ENCODE measurements around the gene SPEG.
"Not testable (repeated sequence)": the region's sequence is repeated elsewhere in the genome, so short reads cannot be mapped to it uniquely, and the experiment has no call there.

Gene SPEG

GRCh38 chr2:219404954-219405353 lies 29.7 kb upstream of the SPEG start:
- no peak for DNase-seq (ENCODE audit: low read depth in 2 of 2)

- no peak for DNase-seq (ENCODE audit: low read depth in 2 of 2)
Measured at GRCh38 chr2:219405451-219405850, 29.2 kb upstream of the SPEG start.

- no peak for DNase-seq (ENCODE audit: low read depth in 2 of 2)
Measured at GRCh38 chr2:219405958-219406860, 28.4 kb upstream of the SPEG start.

GRCh38 chr2:219406861-219407230 lies 27.8 kb upstream of the SPEG start:
- no peak for DNase-seq (ENCODE audit: low read depth in 2 of 2)

DNA sequence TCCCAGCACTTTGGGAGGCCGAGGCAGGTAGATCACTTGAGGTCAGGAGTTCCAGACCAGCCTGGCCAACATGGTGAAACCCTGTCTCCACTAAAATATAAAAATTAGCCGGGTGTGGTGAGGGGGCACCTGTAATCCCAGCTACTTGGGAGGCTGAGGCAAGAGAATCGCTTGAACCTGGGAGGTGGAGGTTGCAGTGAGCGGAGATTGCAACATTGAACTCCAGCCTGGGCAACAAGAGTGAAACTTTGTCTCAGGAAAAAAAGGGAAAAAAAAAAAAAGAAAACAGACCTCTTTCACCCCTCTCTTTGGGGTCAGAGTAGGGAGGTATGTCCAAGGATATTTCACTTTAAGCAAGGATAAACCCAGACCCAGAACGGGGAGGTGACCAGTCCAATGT lies 27.3 kb upstream of the SPEG start:
- not testable (repeated sequence) for DNase-seq (ENCODE audit: low read depth in 2 of 2)

DNA sequence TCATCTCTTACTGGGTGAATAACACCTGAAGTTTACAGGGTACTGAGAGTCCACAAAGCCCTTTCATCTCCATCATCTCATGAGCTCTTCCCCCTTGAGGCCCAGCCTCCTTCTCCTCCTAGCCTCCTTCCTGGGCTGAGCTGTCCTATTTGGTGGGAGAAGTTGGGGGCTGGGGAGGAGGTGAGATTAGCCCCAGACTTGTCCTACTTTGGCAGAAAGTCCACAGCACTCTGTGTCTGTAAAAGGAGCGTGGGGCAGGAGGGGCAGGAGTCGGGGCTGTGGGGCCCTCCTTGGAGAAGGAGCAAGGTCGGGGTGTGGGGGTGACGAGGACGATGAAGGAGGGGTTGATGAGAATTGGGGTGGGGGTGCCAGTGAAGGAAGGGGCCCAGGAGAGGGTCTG lies 26.4 kb upstream of the SPEG start:
- DNase-seq (ENCODE audit: low read depth in 2 of 2) = no peak

DNA sequence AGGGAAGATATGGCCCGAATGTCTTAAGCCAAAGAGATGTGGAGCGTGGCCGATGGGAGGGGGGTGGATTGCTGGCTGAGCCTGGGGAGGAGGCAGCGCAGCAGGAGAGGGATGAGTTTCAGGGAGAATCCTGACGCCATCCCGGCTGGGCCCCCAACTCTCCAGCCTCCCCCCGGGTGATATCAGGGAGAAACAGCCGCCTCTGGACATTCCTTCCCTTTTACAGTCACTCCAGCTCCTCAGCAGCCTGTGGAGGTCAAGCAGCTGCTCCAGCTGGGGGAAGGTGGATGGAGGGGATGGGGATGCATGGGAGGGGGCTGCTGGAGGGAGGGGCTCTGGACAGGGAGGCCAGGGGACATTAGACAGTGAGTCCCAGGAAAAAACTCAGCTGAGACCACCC lies 26.0 kb upstream of the SPEG start:
- no peak for DNase-seq (ENCODE audit: low read depth in 2 of 2)

DNA sequence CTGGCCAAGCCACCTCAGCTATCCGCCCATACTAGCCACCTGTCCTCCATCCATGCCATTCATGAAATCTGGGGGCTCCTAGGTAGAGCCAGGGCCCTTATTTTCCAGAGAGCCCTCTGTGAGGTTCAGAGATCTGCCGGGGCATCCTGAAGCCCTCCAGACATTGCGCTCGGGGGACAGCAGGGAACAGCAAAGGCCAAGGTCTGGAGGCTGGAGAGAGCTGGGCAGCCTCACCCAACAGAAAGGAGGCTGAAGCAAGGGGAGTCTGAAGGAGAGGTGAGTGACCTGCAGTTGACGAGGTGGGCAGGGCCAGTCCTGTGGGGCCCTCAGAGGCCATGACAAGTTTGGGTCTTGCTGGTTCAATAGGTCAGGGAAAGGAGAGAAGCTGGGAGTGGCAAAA lies 25.0 kb upstream of the SPEG start:
- no peak for DNase-seq (ENCODE audit: low read depth in 2 of 2)

DNA sequence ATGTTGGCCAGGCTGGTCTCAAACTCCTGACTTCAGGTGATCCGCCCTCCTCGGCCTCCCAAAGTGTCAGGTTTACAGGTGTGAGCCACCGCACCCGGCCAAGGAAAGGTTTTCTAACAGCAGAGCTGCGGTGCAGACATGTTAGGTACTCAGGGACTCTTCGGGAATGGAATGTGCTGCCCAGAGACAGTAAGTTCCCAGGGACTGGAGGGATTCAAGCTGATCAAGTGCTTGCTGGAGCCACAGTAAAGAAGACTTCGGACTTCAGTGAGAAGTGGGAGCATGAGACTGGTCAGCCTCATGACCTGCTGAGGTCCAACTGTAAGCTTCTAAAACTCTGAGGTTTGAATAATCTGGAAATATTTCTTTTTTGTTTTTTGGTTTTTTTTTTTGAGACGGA lies 24.3 kb upstream of the SPEG start:
- DNase-seq (ENCODE audit: low read depth in 2 of 2) = no peak

GRCh38 chr2:219414857-219415256 lies 19.8 kb upstream of the SPEG start:
- no peak for DNase-seq (ENCODE audit: low read depth in 2 of 2)

GRCh38 chr2:219415580-219416234 lies 18.9 kb upstream of the SPEG start:
- DNase-seq (ENCODE audit: low read depth in 2 of 2) = no peak

DNA sequence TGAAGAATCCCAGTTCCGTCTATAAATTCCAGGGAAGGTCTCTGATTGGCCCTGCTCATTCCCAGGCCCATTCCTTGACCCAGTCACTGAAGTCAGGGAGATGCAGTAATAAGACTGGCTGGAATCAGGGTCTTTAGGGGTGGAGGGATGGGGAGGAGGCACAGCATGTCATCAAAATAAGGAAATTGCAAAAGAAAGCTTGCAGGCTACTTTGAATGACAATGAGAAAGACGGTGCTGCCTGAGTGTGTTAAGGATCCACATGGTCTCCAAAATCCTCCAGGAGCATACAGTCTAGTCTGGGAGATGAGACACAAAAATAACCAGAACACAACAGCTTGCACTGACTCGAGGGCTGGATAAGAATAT lies 18.4 kb upstream of the SPEG start:
- DNase-seq (ENCODE audit: low read depth in 2 of 2) = no peak

GRCh38 chr2:219416938-219417337 lies 17.7 kb upstream of the SPEG start:
- DNase-seq (ENCODE audit: low read depth in 2 of 2) = no peak

- DNase-seq (ENCODE audit: low read depth in 2 of 2) = no peak
Measured at GRCh38 chr2:219417374-219417773, 17.3 kb upstream of the SPEG start.

GRCh38 chr2:219418155-219419011 lies 16.3 kb upstream of the SPEG start, which contains the start of gene DES:
Gene DES, plus strand, starts transcription at chr2:219418377. Its CDS starts 86 bp downstream, at chr2:219418463.
- DNase-seq (ENCODE audit: low read depth in 2 of 2) = no peak

- no peak for DNase-seq (ENCODE audit: low read depth in 2 of 2)
Measured at GRCh38 chr2:219419012-219419324, 15.7 kb upstream of the SPEG start.

GRCh38 chr2:219419331-219420197 lies 15.1 kb upstream of the SPEG start:
- DNase-seq (ENCODE audit: low read depth in 2 of 2) = no peak

DNA sequence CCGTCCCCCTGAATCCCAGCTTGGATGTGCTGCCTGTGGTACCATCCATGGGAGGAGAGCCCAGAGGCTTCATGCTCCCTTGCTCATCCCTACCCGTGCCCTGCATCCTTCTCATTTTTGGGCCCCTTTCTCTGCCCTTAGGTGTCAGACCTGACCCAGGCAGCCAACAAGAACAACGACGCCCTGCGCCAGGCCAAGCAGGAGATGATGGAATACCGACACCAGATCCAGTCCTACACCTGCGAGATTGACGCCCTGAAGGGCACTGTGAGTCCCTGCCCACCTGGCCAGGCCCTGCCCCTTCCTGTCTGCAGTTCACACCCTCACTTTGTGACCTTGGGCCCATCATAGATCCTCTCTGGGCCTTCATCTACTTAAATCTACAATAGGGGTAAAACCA lies 14.0 kb upstream of the SPEG start:
- no peak for DNase-seq (ENCODE audit: low read depth in 2 of 2)

DNA sequence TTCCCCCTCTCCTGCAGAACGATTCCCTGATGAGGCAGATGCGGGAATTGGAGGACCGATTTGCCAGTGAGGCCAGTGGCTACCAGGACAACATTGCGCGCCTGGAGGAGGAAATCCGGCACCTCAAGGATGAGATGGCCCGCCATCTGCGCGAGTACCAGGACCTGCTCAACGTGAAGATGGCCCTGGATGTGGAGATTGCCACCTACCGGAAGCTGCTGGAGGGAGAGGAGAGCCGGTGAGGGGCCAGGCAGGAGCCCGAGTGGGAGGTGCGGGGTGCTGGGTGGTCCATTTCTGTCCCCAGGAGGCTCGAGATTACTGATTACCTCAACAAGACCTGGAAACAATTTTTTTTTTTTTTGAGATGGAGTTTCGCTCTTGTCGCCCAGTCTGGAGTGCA lies 13.3 kb upstream of the SPEG start:
- DNase-seq (ENCODE audit: low read depth in 2 of 2) = no peak

GRCh38 chr2:219422952-219423534 lies 11.6 kb upstream of the SPEG start:
- no peak for DNase-seq (ENCODE audit: low read depth in 2 of 2)

Measured in stimulated activated CD8-positive, alpha-beta memory T cell treated with anti-CD3 and anti-CD28 coated beads, Interleukin-2, amount 100 ng/mL, for 48 hours (primary cell).